Measurements from ENCODE around the gene CARD14.

DNA sequence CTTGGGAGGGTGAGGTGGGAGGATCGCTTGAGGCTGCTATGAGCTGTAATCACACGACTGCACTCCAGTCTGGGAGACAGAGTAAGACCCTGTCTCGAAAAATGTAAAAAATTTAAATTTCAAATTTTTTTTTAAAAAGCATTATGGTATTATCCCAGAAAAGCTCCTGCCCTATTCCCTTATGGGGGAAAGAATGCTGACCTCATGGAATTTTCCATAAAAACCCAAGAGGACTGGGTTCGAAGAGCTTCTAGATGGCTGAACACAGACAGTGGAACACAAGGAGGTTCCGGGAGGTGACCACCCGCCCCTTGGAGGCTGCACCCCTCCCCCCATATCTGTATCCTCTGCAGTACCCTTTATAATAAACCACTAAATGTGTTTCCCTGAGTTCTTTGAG, 26.9 kb upstream of the CARD14 start:
- TF ChIP-seq, protein P1, sequence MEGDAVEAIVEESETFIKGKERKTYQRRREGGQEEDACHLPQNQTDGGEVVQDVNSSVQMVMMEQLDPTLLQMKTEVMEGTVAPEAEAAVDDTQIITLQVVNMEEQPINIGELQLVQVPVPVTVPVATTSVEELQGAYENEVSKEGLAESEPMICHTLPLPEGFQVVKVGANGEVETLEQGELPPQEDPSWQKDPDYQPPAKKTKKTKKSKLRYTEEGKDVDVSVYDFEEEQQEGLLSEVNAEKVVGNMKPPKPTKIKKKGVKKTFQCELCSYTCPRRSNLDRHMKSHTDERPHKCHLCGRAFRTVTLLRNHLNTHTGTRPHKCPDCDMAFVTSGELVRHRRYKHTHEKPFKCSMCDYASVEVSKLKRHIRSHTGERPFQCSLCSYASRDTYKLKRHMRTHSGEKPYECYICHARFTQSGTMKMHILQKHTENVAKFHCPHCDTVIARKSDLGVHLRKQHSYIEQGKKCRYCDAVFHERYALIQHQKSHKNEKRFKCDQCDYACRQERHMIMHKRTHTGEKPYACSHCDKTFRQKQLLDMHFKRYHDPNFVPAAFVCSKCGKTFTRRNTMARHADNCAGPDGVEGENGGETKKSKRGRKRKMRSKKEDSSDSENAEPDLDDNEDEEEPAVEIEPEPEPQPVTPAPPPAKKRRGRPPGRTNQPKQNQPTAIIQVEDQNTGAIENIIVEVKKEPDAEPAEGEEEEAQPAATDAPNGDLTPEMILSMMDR (IDR thresholded peaks at IDR 0.05): no peak
- TF ChIP-seq POLR2AphosphoS5 (IDR thresholded peaks at IDR 0.05): no peak

Measured in upper lobe of left lung (tissue), 4 donors.